GM21526 (cell line): ENCODE measurements around the gene MOSMO.
"Not testable (repeated sequence)": the region's sequence is repeated elsewhere in the genome, so short reads cannot be mapped to it uniquely, and the experiment has no call there.

Experiments
- ATAC-seq: cut with Tn5 transposase; IDR thresholded peaks from one replicate; pipeline ENCODE4 v1.9.1; 2021; ENCODE audit warnings: moderate library complexity; ENCODE audit not compliant: unreplicated experiment, low FRiP score

Gene MOSMO

GRCh38 chr16:22001591-22001990 lies 6.3 kb upstream of the MOSMO start:
- ATAC-seq, result no peak

GRCh38 chr16:22002047-22002446 lies 5.9 kb upstream of the MOSMO start:
- not testable (repeated sequence) for ATAC-seq

GRCh38 chr16:22003195-22003594 lies 4.7 kb upstream of the MOSMO start:
- ATAC-seq, result no peak

- no peak for ATAC-seq
Observed at GRCh38 chr16:22004341-22004740, 3.6 kb upstream of the MOSMO start.

DNA sequence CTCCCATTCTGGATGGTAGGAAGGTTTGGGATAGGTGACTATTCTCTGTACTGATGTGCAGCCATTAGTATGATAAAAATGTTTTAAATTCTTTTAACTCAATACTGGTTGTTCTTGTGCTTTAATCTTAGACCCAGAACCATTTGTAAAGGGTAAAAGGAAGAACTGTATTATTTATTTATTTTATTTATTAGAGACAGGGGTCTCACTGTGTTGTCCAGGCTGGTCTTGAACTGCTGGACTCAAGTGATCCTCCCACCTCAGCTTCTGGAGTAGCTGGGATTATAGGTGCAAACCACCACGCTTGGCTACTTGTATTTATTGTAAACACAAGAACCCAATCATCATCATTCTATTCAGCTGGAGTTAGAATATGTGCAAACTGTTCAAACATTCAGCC lies 2.2 kb upstream of the MOSMO start:
- ATAC-seq, result no peak

GRCh38 chr16:22006636-22007035 lies 1.3 kb upstream of the MOSMO start:
- ATAC-seq, result no peak

DNA sequence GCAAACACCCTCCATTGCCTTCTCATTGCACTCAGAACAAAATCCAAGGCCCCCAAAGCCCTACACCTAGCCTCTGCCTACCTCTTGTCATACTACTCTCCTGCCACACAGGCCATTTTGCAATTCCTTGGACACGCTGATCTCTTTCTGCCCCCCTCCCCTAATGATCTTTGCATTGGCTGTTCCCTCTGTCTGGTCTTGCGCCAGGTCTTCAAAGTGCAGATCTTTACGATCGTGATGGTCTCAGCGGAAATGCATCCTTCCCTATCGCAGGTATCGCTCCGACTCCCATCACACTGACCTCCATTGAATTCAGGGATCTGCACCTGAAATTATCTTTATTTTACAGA lies 777 bp upstream of the MOSMO start:
- ATAC-seq, result no peak

DNA sequence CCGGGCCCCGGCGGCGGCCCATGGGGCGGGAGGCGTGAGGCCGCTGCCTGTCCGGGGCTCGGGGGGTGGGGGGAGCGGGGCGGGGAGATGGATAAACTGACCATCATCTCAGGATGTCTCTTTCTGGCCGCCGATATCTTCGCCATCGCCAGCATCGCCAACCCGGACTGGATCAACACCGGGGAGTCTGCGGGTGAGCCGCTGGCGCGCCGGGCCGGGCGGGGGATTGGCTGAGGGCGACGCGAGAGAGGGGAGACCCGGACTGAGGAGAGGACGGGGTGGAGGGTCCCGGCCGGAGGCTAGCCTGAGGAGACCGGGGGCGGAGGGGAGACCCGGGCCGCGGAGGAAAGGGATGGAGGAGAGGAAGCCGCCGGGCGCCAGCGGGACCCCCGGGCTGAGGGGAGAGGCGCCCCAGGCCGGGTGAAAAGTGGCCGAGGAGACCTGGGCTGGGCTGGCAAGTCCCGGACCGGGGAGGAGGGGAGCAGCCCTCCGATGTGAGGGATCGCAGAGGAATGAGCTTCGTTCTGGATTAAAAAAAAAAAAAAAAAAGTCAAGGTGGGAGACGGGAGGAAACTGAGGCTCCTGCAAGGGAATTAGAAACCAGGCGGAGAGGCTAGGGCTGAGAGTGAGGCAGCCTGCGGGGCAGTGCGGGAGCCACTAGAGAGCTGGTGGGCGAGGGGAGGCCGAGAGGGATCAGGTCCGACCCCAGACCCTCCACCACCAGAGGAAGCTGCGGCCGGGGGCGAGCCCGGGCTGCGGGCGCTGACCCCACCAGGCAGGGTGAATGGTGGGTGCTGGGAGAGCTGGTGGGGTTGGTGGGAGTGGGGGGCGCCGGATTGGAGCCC lies 526 bp downstream of the MOSMO start:
- ATAC-seq, result no peak

DNA sequence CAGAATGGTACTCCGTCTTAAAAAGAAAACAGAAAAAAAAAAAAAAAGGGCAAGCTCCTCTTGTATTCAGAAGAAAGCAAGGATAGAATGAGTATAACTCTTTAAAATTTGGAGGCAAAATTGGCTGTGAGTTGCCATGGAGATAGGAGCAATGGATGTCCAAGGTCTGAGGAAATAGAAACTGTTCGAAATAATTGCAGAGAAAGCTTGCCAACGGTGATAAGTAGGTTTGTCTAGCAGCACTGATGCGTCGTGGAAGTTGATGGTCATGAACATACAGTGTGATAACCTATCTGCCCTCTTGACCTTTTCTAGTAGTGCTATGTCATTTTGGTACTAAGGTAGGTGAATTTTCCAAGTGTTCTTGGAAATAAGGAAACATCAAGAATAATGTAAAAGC lies 3.0 kb downstream of the MOSMO start:
- no peak for ATAC-seq

DNA sequence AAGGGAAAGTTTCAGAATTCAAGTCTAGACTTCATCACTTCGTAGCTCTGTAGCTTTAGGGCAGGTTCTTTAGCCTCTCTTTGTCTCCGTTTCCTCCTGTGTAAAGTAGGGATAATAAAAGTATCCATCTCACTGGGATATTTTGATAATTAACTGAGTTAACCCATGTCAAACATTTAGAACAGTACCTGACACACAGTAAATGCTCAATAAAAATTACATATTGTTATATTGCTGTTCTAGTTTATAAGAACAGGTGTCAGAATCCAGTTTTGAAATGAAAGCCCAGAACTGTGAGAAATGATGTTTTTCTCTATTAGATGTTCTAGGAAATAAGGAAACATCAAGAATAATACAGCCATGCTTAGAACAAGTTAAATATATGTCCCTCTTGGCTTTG lies 4.3 kb downstream of the MOSMO start:
- ATAC-seq, result no peak

GRCh38 chr16:22013486-22013885 lies 5.6 kb downstream of the MOSMO start:
- no peak for ATAC-seq

GRCh38 chr16:22014271-22014873 lies 6.5 kb downstream of the MOSMO start:
- ATAC-seq, result no peak

DNA sequence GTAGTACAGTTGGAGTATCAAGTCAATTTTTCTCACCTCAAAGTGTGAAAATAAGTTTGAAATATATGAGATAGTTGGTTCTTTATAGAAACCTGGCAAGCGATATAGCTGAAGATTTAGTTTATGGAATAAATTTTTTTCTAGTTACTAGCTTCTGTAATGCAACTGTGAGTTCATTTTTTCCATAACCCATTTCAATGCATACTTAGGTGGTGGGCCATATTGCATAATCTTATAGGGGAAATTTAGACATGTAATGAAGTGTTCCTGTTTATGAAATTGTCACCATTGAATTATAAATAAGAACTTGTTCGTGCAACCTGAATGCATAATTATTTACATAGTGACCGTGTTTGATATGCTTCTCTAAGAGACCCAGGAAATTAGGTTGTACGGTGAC lies 9.0 kb downstream of the MOSMO start:
- no peak for ATAC-seq

- no peak for ATAC-seq
Observed at GRCh38 chr16:22018559-22018958, 10.6 kb downstream of the MOSMO start.

GRCh38 chr16:22022151-22022550 lies 14.2 kb downstream of the MOSMO start:
- no peak for ATAC-seq

GRCh38 chr16:22023505-22023904 lies 15.6 kb downstream of the MOSMO start:
- ATAC-seq, result no peak

DNA sequence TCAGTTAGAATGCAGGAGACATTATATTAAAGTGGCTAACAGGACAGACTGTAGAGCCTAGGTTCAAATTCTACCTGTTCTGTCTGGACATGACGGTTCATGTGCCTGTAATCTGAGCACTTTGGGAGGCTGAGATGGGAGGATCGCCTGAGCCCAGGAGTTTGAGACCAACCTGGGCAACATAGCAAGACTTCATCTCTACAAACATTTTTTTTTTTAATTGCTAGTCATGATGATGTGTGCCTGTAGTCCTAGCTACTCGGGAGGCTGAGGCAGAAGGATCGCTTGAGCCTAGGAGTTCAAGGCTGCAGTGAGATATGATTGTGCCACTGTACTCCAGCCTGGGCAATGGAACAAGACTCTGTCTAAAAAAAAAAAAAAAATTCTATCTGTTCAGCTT lies 16.9 kb downstream of the MOSMO start:
- not testable (repeated sequence) for ATAC-seq

DNA sequence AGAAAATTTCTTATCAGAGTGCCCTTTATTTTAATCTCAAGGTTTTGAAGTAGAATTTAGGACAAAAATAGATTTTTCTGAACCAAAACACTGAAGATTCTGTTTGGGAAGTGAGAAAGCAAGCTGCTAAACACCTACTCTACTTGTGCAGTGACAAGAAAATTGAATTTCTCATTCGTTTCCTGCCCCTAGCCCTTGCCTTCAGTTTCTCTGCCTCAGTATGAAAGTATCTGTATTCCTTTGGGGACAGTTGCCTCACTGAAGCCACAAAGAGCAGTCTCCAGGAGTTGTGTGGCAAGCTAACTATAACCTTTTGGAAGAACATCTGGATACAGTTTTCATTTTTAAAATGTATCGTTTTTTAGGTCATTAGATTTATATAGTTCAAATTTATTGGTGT lies 19.7 kb downstream of the MOSMO start:
- ATAC-seq, result no peak

- ATAC-seq, result no peak
Observed at GRCh38 chr16:22029632-22030031, 21.7 kb downstream of the MOSMO start.

- ATAC-seq, result no peak
Observed at GRCh38 chr16:22030087-22030812, 22.3 kb downstream of the MOSMO start.

DNA sequence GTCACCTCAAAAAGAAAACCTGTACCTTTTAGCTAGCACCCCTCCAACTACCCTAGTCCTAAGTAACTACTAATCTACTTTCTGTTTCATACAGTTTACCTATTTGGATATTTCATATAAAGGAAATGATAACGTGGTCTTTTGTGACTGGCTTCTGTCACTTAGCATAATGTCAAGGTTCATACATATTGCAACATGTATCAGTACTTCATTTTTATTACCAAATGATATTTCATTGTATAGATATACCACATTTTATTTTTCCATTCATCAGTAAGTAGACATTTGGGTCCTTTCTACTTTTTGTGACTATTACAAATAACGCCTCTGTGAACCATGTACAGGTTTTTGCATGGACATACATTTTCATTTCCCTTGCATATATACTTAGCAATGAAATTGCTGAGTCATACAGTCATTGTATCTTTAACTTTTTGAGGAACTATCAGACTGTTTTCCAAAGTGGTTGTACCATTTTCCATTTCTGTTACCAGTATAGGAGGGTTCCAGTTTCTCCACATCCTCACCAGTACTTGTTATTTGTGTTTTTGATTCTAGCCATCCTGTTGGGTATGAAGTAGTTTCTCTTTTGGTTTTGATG lies 23.7 kb downstream of the MOSMO start:
- no peak for ATAC-seq
